Panc1 (cell line): ENCODE data around the gene ATP11A. TPM values are rescaled to one million over a fixed set of nuclear protein-coding genes. Genes with fewer than 3 reads are reported as not detected.

Experiments
- ATAC-seq: fragments of 200-7000 bp; cut with Tn5 transposase; 2 replicates; pipeline ENCODE4 v1.9.1; 2020; ENCODE audit warnings: mild to moderate bottlenecking, moderate library complexity
- BruUV-seq: library from RNA; stranded (reverse); fragments of 400-500 nt; replicated peaks from 2 replicates; lab custom pipeline; 2021; lab: Mats Ljungman, UMichigan
- CTCF ChIA-PET: fragments of 300-600 bp; sonication (Branson Sonifier 250); formaldehyde crosslinking; loops from one replicate; lab custom pipeline; 2022; ENCODE audit warnings: antibody characterized with exemption; lab: Charles Lee
- POLR2A ChIA-PET: fragments of 300-600 bp; sonication (Branson Sonifier 250); formaldehyde crosslinking; loops from one replicate; lab custom pipeline; 2022; ENCODE audit warnings: antibody characterized with exemption; lab: Charles Lee
- DNase-seq: peaks from one replicate; pipeline ENCODE4 v3.0.0-alpha.2; 2010; ENCODE audit warnings: low read depth, low spot score
- H3K27ac ChIP-seq: 2 replicates; pipeline ENCODE4 v1.5.1; 2011; ENCODE audit warnings: mild to moderate bottlenecking, low read length, inconsistent platforms
- H3K27me3 ChIP-seq: fragments of 200-500 bp; sonication (Bioruptor generic); 2 replicates; pipeline ENCODE4 v1.6.0; 2014; ENCODE audit warnings: low read length, inconsistent platforms; ENCODE audit not compliant: control insufficient read depth, insufficient read depth
- H3K36me3 ChIP-seq: fragments of 200-500 bp; sonication (Bioruptor generic); 2 replicates; pipeline ENCODE4 v1.5.1; 2014; ENCODE audit warnings: inconsistent platforms, mild to moderate bottlenecking, low read length, moderate library complexity; ENCODE audit not compliant: control insufficient read depth, insufficient read depth
- H3K4me1 ChIP-seq: 2 replicates; pipeline ENCODE4 v1.5.1; 2011; ENCODE audit warnings: inconsistent platforms, mild to moderate bottlenecking, low read length, moderate library complexity; ENCODE audit not compliant: control insufficient read depth, insufficient read depth
- H3K4me3 ChIP-seq, 2 experiments: 2 replicates each; pipeline ENCODE4 v1.5.1; 2011 to 2012; ENCODE audit warnings: low read depth in 2 of 2, low read length in 2 of 2, mild to moderate bottlenecking in 2 of 2, inconsistent platforms in 1 of 2, moderate library complexity in 1 of 2
- H3K9me3 ChIP-seq: fragments of 200-500 bp; sonication (Bioruptor generic); 2 replicates; pipeline ENCODE4 v1.5.1; 2014; ENCODE audit warnings: low read depth, mild to moderate bottlenecking, inconsistent platforms, low read length, moderate library complexity; ENCODE audit not compliant: control insufficient read depth, insufficient read depth
- POLR2AphosphoS5 ChIP-seq: IDR thresholded peaks from 2 replicates; pipeline ENCODE4 v1.6.1; 2012; ENCODE audit warnings: mild to moderate bottlenecking, low read depth, low read length, moderate library complexity
- REST ChIP-seq, 2 experiments: IDR thresholded peaks; 2 replicates each; pipeline ENCODE4 v1.6.1; 2011 to 2012; ENCODE audit warnings: low read depth in 2 of 2, control low read depth in 1 of 2, low read length in 1 of 2, mild to moderate bottlenecking in 1 of 2, moderate library complexity in 1 of 2; ENCODE audit not compliant: insufficient read depth in 1 of 2
- SIN3A ChIP-seq: IDR thresholded peaks from 2 replicates; pipeline ENCODE4 v1.6.1; 2012; ENCODE audit warnings: low read depth, mild to moderate bottlenecking, low read length, moderate library complexity, borderline replicate concordance; ENCODE audit not compliant: insufficient read depth
- TCF7L2 ChIP-seq: IDR thresholded peaks from 2 replicates; pipeline ENCODE4 v1.6.1; 2011; ENCODE audit warnings: mild to moderate bottlenecking, low read depth, low read length, inconsistent platforms
- in situ Hi-C: cut with HindIII; loops from 2 replicates; pipeline ENCODE4 v1.10.0; 2016; ENCODE audit warnings: low sequenced_read_pairs, low pct_unique_long_range_greater_than_20kb
- intact Hi-C: fragments of 100-400 bp; cut with micrococcal nuclease; formaldehyde crosslinking; loops from one replicate; pipeline ENCODE4 v1.10.0; 2022; ENCODE audit not compliant: unreplicated experiment
- total RNA-seq: library from RNA; stranded (reverse); gene quantifications from one replicate; pipeline ENCODE4 v1.2.1, GENCODE V29; 2021; ENCODE audit not compliant: unreplicated experiment
- TF ChIP-seq, protein P1 (sequence below): fragments of 450-650 bp; IDR thresholded peaks from 2 replicates; pipeline ENCODE4 v1.5.1; 2017; ENCODE audit warnings: mild to moderate bottlenecking

The ATP11A gene
- total RNA-seq, 1 experiment from 2014 or later = 85.8 TPM

- intact Hi-C loops (no loop called here), in situ Hi-C loops (no loop called here)
- CTCF ChIA-PET = no interaction called here
Observed at GRCh38 chr13:112822851-112823250, 133.0 kb downstream of the ATP11A start.

DNA sequence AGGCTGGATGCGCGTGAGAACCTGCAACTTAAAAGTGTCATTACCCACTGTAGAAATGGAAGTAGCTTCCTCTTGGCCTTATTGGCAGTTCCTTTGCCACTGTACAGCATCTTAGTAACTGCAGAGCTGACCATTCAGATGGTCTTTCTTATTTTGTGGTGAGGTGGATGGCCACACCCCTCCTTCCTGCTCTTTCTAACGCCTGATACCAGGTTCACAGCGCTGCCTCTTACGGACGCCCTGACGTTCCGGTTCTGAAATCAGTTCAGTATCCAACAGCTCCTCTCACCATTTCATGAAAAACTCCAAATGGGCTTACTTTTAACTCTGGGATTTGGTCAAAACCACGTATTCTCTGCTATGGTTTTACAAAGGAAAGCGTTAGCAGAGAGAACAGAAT, 134.6 kb downstream of the ATP11A start:
- no peaks in the 10 kb centered on the region for H3K9me3 ChIP-seq
- POLR2A ChIA-PET = no interaction called here
- H3K4me1 ChIP-seq = no peaks in the 10 kb centered on the region
- TF ChIP-seq SIN3A = no peak
- TF ChIP-seq TCF7L2 = no peak
- TF ChIP-seq REST (IDR thresholded peaks at IDR 0.05; ENCODE audit: insufficient read depth in 1 of 2, low read depth in 2 of 2, low read length in 1 of 2) = no peak
- TF ChIP-seq, protein P1, sequence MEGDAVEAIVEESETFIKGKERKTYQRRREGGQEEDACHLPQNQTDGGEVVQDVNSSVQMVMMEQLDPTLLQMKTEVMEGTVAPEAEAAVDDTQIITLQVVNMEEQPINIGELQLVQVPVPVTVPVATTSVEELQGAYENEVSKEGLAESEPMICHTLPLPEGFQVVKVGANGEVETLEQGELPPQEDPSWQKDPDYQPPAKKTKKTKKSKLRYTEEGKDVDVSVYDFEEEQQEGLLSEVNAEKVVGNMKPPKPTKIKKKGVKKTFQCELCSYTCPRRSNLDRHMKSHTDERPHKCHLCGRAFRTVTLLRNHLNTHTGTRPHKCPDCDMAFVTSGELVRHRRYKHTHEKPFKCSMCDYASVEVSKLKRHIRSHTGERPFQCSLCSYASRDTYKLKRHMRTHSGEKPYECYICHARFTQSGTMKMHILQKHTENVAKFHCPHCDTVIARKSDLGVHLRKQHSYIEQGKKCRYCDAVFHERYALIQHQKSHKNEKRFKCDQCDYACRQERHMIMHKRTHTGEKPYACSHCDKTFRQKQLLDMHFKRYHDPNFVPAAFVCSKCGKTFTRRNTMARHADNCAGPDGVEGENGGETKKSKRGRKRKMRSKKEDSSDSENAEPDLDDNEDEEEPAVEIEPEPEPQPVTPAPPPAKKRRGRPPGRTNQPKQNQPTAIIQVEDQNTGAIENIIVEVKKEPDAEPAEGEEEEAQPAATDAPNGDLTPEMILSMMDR = no peak
- no peak for TF ChIP-seq POLR2AphosphoS5
- in situ Hi-C loops (no loop called here), intact Hi-C loops (no loop called here)
- no peak overlapping the region for H3K27ac ChIP-seq
- H3K27me3 ChIP-seq = no peaks in the 10 kb centered on the region
- no peak overlapping the region for H3K4me3 ChIP-seq
- no peak for DNase-seq
- BruUV-seq = no TSS peak
- CTCF ChIA-PET = no interaction called here
- ATAC-seq = no peak
- H3K36me3 ChIP-seq = peaks cover 2% of the 10 kb centered on the region; the same call in 1 of the 2 replicates

More at GRCh38 chr13:112822851-112823250, 133.0 kb downstream of the ATP11A start:
- DNase-seq (no peak), ATAC-seq (no peak)
- Histone ChIP-seq H3K4me3 (no peak overlapping the region), H3K27ac (no peak overlapping the region), H3K9me3 (no peaks in the 10 kb centered on the region), H3K27me3 (no peaks in the 10 kb centered on the region), H3K4me1 (no peaks in the 10 kb centered on the region), H3K36me3 (peaks cover 2% of the 10 kb centered on the region; the same call in 1 of the 2 replicates)
- BruUV-seq = no TSS peak
- no peak for TF ChIP-seq POLR2AphosphoS5
- TF ChIP-seq, protein P1 = no peak
- no peak for TF ChIP-seq TCF7L2
- TF ChIP-seq REST (IDR thresholded peaks at IDR 0.05; ENCODE audit: insufficient read depth in 1 of 2, low read depth in 2 of 2, low read length in 1 of 2) = no peak
- TF ChIP-seq SIN3A = no peak
- POLR2A ChIA-PET = interaction anchor here (0.7 kb wide), 1 partner anchor 286 kb away, joined by 8 read pairs; no protein-coding TSS in a partner anchor
